ENCODE measurements around the gene TENT5C. TPM values are rescaled to one million over a fixed set of nuclear protein-coding genes. Genes with fewer than 3 reads are reported as not detected.

TENT5C gene
- total and polyA plus RNA-seq, 2 of the 8 experiments (the other 6 are each of a cell fraction or from before 2014, with no cell fraction given), result 0.38 to 0.99 TPM

DNA sequence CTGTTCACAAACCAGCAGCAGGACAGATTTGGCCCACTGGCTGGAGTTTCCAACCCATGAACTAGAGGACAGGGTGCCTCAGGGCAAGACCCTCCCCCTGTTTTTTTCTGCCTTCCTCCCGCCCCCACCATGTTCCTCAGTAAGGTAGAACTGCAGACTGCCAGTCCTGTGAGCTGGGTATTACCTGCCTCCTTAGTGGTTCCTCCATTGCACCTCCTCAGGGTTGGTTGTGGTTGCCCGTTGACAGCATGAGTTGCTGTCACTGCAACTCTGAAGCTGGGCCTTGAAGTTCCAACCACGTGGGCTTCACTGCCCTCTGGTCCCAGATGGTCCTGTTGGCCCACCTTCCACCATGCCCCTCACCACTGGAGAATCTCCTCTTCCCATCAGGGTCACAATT is 28.8 kb downstream of the TENT5C start:
- H3K9ac ChIP-seq (replicated peaks in 1 of 4; ENCODE audit: extremely low read depth in 1 of 4, low read depth in 3 of 4, low read length in 3 of 4), result no peak overlapping the region
- H3K4me1 ChIP-seq (replicated peaks in 1 of 4; ENCODE audit: control insufficient read depth in 3 of 4, insufficient read depth in 4 of 4, low read length in 3 of 4), result peaks cover 5 to 16% (median 8%) of the 10 kb centered on the region in 4 experiments; a peak in 6 of 7 replicates
- H3K9me3 ChIP-seq (ENCODE audit: insufficient read depth in 2 of 2, low read depth in 1 of 2, low read length in 1 of 2), result no peaks in the 10 kb centered on the region
- H2BK12ac ChIP-seq (ENCODE audit: low read depth, low read length), result no peak overlapping the region
- no peak overlapping the region; the same call in 1 of the 2 replicates for H2BK5ac ChIP-seq (ENCODE audit: low read depth, low read length)
- no peak for TF ChIP-seq USF2 (IDR thresholded peaks at IDR 0.05; ENCODE audit: low read length)
- no peak for TF ChIP-seq NRF1 (IDR thresholded peaks at IDR 0.05; ENCODE audit: low read depth, low read length)
- no peak for TF ChIP-seq CEBPB (IDR thresholded peaks at IDR 0.05; ENCODE audit: low read depth, low read length)
- TF ChIP-seq CBX5 (IDR thresholded peaks at IDR 0.05; ENCODE audit: low read depth, low read length), result no peak
- no peak for TF ChIP-seq SIRT6 (IDR thresholded peaks at IDR 0.05; ENCODE audit: low read length)
- no peak overlapping the region for H3K27ac ChIP-seq (ENCODE audit: low read depth, low read length)
- H3K14ac ChIP-seq (ENCODE audit: insufficient read length), result no peak overlapping the region
- no peak overlapping the region for H2BK20ac ChIP-seq (ENCODE audit: low read length)
- H3K23ac ChIP-seq (ENCODE audit: insufficient read length), result no peak overlapping the region
- H4K5ac ChIP-seq (ENCODE audit: insufficient read length, low read depth, low read length), result no peak overlapping the region
- no peak overlapping the region for H4K8ac ChIP-seq (ENCODE audit: extremely low read depth, insufficient read depth, low read length)
- H3K4me2 ChIP-seq (ENCODE audit: insufficient read depth in 1 of 2, low read depth in 2 of 2, low read length in 2 of 2), result no peak overlapping the region
- no peak overlapping the region; the same call in 1 of the 2 replicates for H3K18ac ChIP-seq (ENCODE audit: extremely low read depth, low read length)
- H4K91ac ChIP-seq (replicated peaks; ENCODE audit: insufficient read length, low read length), result no peak overlapping the region
- H3K79me1 ChIP-seq (ENCODE audit: low read depth, low read length), result no peaks in the 10 kb centered on the region
- 90% methylated on average over 3 of the region's 3 CpGs; no CpG with 5 or more reads in 1 of the 2 experiments for WGBS, 2 experiments (ENCODE audit: extremely low coverage in 1 of 2, insufficient coverage in 1 of 2, insufficient read length in 1 of 2, insufficient replicate concordance in 2 of 2, low coverage in 1 of 2, low lambda C conversion rate in 2 of 2, missing lambda C conversion rate in 1 of 2)
- FAIRE-seq (no peak), DNase-seq (ENCODE audit: low read depth in 1 of 2, low spot score in 2 of 2) (no peak)
- H3K36me3 ChIP-seq (ENCODE audit: control insufficient read depth in 2 of 4, insufficient read depth in 4 of 4, low read length in 3 of 4), result no peaks in the 10 kb centered on the region
- no peaks in the 10 kb centered on the region for H4K20me1 ChIP-seq (replicated peaks in 1 of 2; ENCODE audit: control insufficient read depth in 1 of 2, insufficient read depth in 2 of 2, low read length in 2 of 2)
- ChIA-PET CTCF (ENCODE audit: partially characterized antibody) (interaction anchor here (0.6 kb wide), 1 partner anchor 460 kb away, joined by 3 read pairs; no protein-coding TSS in a partner anchor), POLR2A (ENCODE audit: partially characterized antibody) (no interaction called here)
- no peaks in the 10 kb centered on the region for H3K23me2 ChIP-seq (ENCODE audit: low read depth, low read length)
- no peak overlapping the region for H2AFZ ChIP-seq (ENCODE audit: low read length)
- H3K4me3 ChIP-seq (ENCODE audit: extremely low read depth in 1 of 4, insufficient read depth in 2 of 4, low read depth in 3 of 4, low read length in 4 of 4), result no peak overlapping the region
- H3K79me2 ChIP-seq (ENCODE audit: control insufficient read depth in 1 of 2, insufficient read depth in 2 of 2, low read length in 2 of 2), result no peaks in the 10 kb centered on the region
- H2AK5ac ChIP-seq (ENCODE audit: low read depth, low read length), result no peak overlapping the region
- H3K27me3 ChIP-seq (replicated peaks in 1 of 4; ENCODE audit: control insufficient read depth in 3 of 4, extremely low read depth in 1 of 4, insufficient read depth in 3 of 4, low read length in 3 of 4), result 0 out of 7 replicates have a peak, but pooled peaks cover 0 to 2% (median 0%) of the 10 kb centered on the region in 4 experiments
- no peak overlapping the region for H3K4ac ChIP-seq (replicated peaks; ENCODE audit: insufficient read length, low read depth, low read length)
- H2BK120ac ChIP-seq (replicated peaks; ENCODE audit: low read depth, low read length), result no peak overlapping the region
- no peak overlapping the region for H3K56ac ChIP-seq (replicated peaks; ENCODE audit: insufficient read length, low read depth, low read length)
- H2BK15ac ChIP-seq (ENCODE audit: low read length), result no peak overlapping the region
